ENCODE results near the gene TLX2. TPM values are rescaled to one million over a fixed set of nuclear protein-coding genes. Genes with fewer than 3 reads are reported as not detected.

TLX2 gene
- total and polyA plus RNA-seq, 3 experiments from 2014 or later = 0.37 to 0.60 TPM; not detected in 1

DNA sequence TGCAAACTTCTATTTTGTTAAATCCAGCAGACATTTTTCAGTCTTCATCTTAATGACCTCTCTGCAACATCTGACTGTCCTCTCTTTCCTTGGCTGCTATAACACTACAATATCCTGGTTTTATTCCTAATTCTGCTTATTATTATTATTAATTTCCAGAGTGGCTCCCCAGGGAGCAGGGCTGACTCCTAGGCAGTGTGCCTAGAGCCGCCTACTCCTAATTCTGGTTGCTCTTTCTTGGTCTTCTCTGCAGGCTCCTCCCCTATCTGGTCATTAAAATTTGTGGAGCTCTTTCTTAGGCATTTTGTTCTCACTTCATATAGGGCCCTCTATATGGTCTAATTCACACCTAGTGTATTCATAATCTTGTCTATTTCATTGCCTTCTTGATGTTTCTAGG is 28.7 kb downstream of the TLX2 start:
- peaks cover 29 to 56% of the 10 kb centered on the region in 2 donors for H3K27me3 Mint-ChIP-seq
- Histone ChIP-seq H3K36me3 (ENCODE audit: insufficient read depth, low read length) (no peaks in the 10 kb centered on the region), H3K27ac (ENCODE audit: low read depth, low read length) (no peak overlapping the region), H3K4me1 (ENCODE audit: insufficient read depth, low read length) (no peaks in the 10 kb centered on the region), H3K4me3 (ENCODE audit: low read length) (no peak overlapping the region), H3K9me3 (ENCODE audit: low read length) (no peaks in the 10 kb centered on the region), H3K27me3 (ENCODE audit: insufficient read depth, low read length, poor library complexity, severe bottlenecking) (peaks cover 10% of the 10 kb centered on the region)
- H3K36me3 Mint-ChIP-seq = no peaks in the 10 kb centered on the region
- H3K9me3 Mint-ChIP-seq = no peaks in the 10 kb centered on the region
- CTCF ChIA-PET = no interaction called here
- POLR2A ChIA-PET = no interaction called here
- H3K27ac Mint-ChIP-seq = no peak overlapping the region
- peaks cover 0 to 2% (median under 1%) of the 10 kb centered on the region in 3 donors for H3K4me1 Mint-ChIP-seq
- DNase-seq = no peak
- no peak overlapping the region for H3K4me3 Mint-ChIP-seq

GRCh38 chr2:74544634-74545033 is 30.4 kb downstream of the TLX2 start:
- H3K9me3 Mint-ChIP-seq = no peaks in the 10 kb centered on the region
- ChIA-PET CTCF (interaction anchor here (0.8 to 3.9 kb wide), 4 partner anchors 41 to 63 kb away, joined by 3 to 16 read pairs (median 3); partner anchors contain the start of genes CCDC142 and TTC31), POLR2A (no interaction called here)
- H3K27ac Mint-ChIP-seq = peak overlapping the region in 1 of 8 donors; percentile 1
- Histone ChIP-seq H3K27ac (ENCODE audit: low read depth, low read length) (no peak overlapping the region), H3K4me1 (ENCODE audit: insufficient read depth, low read length) (peaks cover 10% of the 10 kb centered on the region), H3K9me3 (ENCODE audit: low read length) (no peaks in the 10 kb centered on the region), H3K36me3 (ENCODE audit: insufficient read depth, low read length) (no peaks in the 10 kb centered on the region), H3K27me3 (ENCODE audit: insufficient read depth, low read length, poor library complexity, severe bottlenecking) (peaks cover 26% of the 10 kb centered on the region), H3K4me3 (ENCODE audit: low read length) (no peak overlapping the region)
- DNase-seq = no peak
- no peaks in the 10 kb centered on the region for H3K36me3 Mint-ChIP-seq
- peaks cover 33 to 50% of the 10 kb centered on the region in 2 donors for H3K27me3 Mint-ChIP-seq
- H3K4me3 Mint-ChIP-seq = no peak overlapping the region
- peaks cover 3 to 12% (median 7%) of the 10 kb centered on the region in 3 donors for H3K4me1 Mint-ChIP-seq

GRCh38 chr2:74546004-74546403 is 31.8 kb downstream of the TLX2 start:
- Mint-ChIP-seq H3K27ac (no peak overlapping the region), H3K4me1 (peaks cover 3 to 13% (median 7%) of the 10 kb centered on the region in 3 donors), H3K4me3 (no peak overlapping the region), H3K9me3 (no peaks in the 10 kb centered on the region), H3K36me3 (no peaks in the 10 kb centered on the region), H3K27me3 (peaks cover 34 to 56% of the 10 kb centered on the region in 2 donors)
- Histone ChIP-seq H3K9me3 (ENCODE audit: low read length) (no peaks in the 10 kb centered on the region), H3K4me1 (ENCODE audit: insufficient read depth, low read length) (peaks cover 12% of the 10 kb centered on the region), H3K4me3 (ENCODE audit: low read length) (no peak overlapping the region), H3K36me3 (ENCODE audit: insufficient read depth, low read length) (no peaks in the 10 kb centered on the region), H3K27me3 (ENCODE audit: insufficient read depth, low read length, poor library complexity, severe bottlenecking) (peaks cover 31% of the 10 kb centered on the region), H3K27ac (ENCODE audit: low read depth, low read length) (no peak overlapping the region)
- POLR2A ChIA-PET = interaction anchor here (0.6 kb wide), 1 partner anchor 35 kb away, joined by 7 read pairs; no protein-coding TSS in a partner anchor
- DNase-seq = no peak
- CTCF ChIA-PET = interaction anchor here (1.2 to 3.9 kb wide), 3 partner anchors 56 to 296 kb away, joined by 3 to 16 read pairs (median 3); partner anchors contain the start of genes CCDC142 and TTC31

DNA sequence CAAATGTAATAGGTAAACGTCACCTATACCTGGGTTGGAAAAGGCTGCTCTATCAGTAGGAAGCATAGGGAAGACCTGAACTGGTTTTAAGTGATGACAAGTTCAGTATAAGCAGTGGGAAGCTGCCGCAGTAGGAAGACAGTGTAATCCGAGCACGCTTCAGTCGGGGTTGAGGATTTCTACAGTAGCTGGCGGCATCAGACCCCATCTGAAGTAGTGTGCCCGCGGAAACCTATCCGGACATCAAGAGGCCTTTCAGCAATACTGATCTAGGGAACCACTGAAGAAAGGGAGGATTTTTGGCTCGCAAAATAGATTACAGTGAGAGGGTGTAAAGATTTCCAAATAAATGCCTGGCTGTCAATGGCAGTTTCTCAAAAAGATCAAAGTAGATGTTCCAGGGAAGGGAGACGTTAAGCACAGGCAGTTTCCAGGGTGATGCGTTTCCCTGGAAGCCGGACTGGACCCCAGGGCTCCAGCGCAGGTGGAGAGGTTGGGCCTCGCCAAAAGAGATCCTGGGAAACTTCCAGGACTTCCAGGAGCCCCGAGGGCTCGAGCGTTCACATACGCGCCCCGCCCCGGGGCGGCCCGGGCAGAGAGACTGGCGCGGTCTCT is 34.1 kb downstream of the TLX2 start:
- ChIA-PET POLR2A (no interaction called here), CTCF (no interaction called here)
- H3K4me3 Mint-ChIP-seq = peak overlapping the region; percentile 28 to 77 (median 57)
- Histone ChIP-seq H3K4me1 (ENCODE audit: insufficient read depth, low read length) (peaks cover 12% of the 10 kb centered on the region), H3K27ac (ENCODE audit: low read depth, low read length) (no peak overlapping the region), H3K36me3 (ENCODE audit: insufficient read depth, low read length) (no peaks in the 10 kb centered on the region), H3K9me3 (ENCODE audit: low read length) (no peaks in the 10 kb centered on the region), H3K4me3 (ENCODE audit: low read length) (peak overlapping the region; percentile 12), H3K27me3 (ENCODE audit: insufficient read depth, low read length, poor library complexity, severe bottlenecking) (peaks cover 24% of the 10 kb centered on the region)
- DNase-seq = no peak
- peaks cover 6 to 13% (median 7%) of the 10 kb centered on the region in 3 donors for H3K4me1 Mint-ChIP-seq
- H3K9me3 Mint-ChIP-seq = peaks cover 0 to 2% (median 0%) of the 10 kb centered on the region in 5 donors
- peaks cover 37 to 48% of the 10 kb centered on the region in 2 donors for H3K27me3 Mint-ChIP-seq
- no peaks in the 10 kb centered on the region for H3K36me3 Mint-ChIP-seq
- H3K27ac Mint-ChIP-seq = no peak overlapping the region

GRCh38 chr2:74548900-74549826 is 34.9 kb downstream of the TLX2 start:
- Histone ChIP-seq H3K4me1 (ENCODE audit: insufficient read depth, low read length) (peaks cover 12% of the 10 kb centered on the region), H3K27me3 (ENCODE audit: insufficient read depth, low read length, poor library complexity, severe bottlenecking) (peaks cover 24% of the 10 kb centered on the region), H3K9me3 (ENCODE audit: low read length) (no peaks in the 10 kb centered on the region), H3K36me3 (ENCODE audit: insufficient read depth, low read length) (no peaks in the 10 kb centered on the region), H3K27ac (ENCODE audit: low read depth, low read length) (no peak overlapping the region), H3K4me3 (ENCODE audit: low read length) (peak overlapping the region; percentile 32)
- peak overlapping the region in 2 of 8 donors; percentile 12 to 66 for H3K27ac Mint-ChIP-seq
- H3K27me3 Mint-ChIP-seq = peaks cover 35 to 47% of the 10 kb centered on the region in 2 donors
- peaks cover 9 to 16% (median 11%) of the 10 kb centered on the region in 3 donors for H3K4me1 Mint-ChIP-seq
- H3K4me3 Mint-ChIP-seq = peak overlapping the region in 6 of 7 donors; percentile 17 to 66 (median 42)
- ChIA-PET CTCF (no interaction called here), POLR2A (no interaction called here)
- H3K9me3 Mint-ChIP-seq = peaks cover 0 to 2% (median 0%) of the 10 kb centered on the region in 5 donors
- no peak for DNase-seq
- H3K36me3 Mint-ChIP-seq = no peaks in the 10 kb centered on the region

DNA sequence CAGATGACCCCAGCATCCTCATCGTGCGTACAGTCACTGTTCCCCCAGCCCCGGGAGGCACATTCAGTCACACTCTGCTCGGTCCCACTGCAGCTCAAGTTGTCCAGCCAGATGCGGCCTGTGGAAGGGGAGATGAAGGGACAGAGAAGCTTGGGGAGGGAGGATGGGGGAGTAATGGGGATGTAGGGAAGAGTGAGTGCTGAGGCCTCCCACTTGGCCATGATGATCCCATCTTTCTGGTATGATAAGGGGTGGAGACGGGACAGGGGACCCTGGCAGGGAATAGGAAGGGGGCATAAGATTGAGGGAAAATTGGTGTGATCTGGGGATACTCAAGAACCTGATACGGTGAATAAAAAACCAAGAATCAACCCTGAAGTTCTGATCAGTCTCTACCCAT is 36.0 kb downstream of the TLX2 start:
- ChIA-PET POLR2A (no interaction called here), CTCF (no interaction called here)
- Histone ChIP-seq H3K4me1 (ENCODE audit: insufficient read depth, low read length) (peaks cover 13% of the 10 kb centered on the region), H3K9me3 (ENCODE audit: low read length) (no peaks in the 10 kb centered on the region), H3K27me3 (ENCODE audit: insufficient read depth, low read length, poor library complexity, severe bottlenecking) (peaks cover 24% of the 10 kb centered on the region), H3K4me3 (ENCODE audit: low read length) (no peak overlapping the region), H3K27ac (ENCODE audit: low read depth, low read length) (no peak overlapping the region), H3K36me3 (ENCODE audit: insufficient read depth, low read length) (no peaks in the 10 kb centered on the region)
- Mint-ChIP-seq H3K27ac (peak overlapping the region in 2 of 8 donors; percentile 8 to 12), H3K27me3 (peaks cover 32 to 44% of the 10 kb centered on the region in 2 donors), H3K4me3 (peak overlapping the region in 4 of 7 donors; percentile 9 to 61 (median 26)), H3K9me3 (peaks cover 0 to 2% (median 0%) of the 10 kb centered on the region in 5 donors), H3K4me1 (peaks cover 11 to 23% (median 11%) of the 10 kb centered on the region in 3 donors), H3K36me3 (peaks cover 0 to 7% (median 0%) of the 10 kb centered on the region in 3 donors)
- DNase-seq = no peak

GRCh38 chr2:74551530-74551929 is 37.3 kb downstream of the TLX2 start:
- ChIA-PET POLR2A (no interaction called here), CTCF (interaction anchor here (0.7 to 1.5 kb wide), 2 partner anchors 19 to 68 kb away, joined by 3 to 5 read pairs; partner anchors contain the start of genes CCDC142 and TTC31)
- no peak for DNase-seq

More at GRCh38 chr2:74551530-74551929, 37.3 kb downstream of the TLX2 start:
- H3K9me3 ChIP-seq (ENCODE audit: low read length) = no peaks in the 10 kb centered on the region
- Mint-ChIP-seq H3K27ac (no peak overlapping the region), H3K36me3 (peaks cover 0 to 15% (median 0%) of the 10 kb centered on the region in 3 donors), H3K27me3 (peaks cover 31 to 38% of the 10 kb centered on the region in 2 donors), H3K4me3 (peak overlapping the region in 1 of 7 donors; percentile 89), H3K4me1 (peaks cover 11 to 36% (median 17%) of the 10 kb centered on the region in 3 donors), H3K9me3 (peaks cover 0 to 2% (median 0%) of the 10 kb centered on the region in 5 donors)
- H3K4me3 ChIP-seq (ENCODE audit: low read length) = no peak overlapping the region
- no peaks in the 10 kb centered on the region for H3K36me3 ChIP-seq (ENCODE audit: insufficient read depth, low read length)
- H3K4me1 ChIP-seq (ENCODE audit: insufficient read depth, low read length) = peaks cover 20% of the 10 kb centered on the region
- peaks cover 24% of the 10 kb centered on the region for H3K27me3 ChIP-seq (ENCODE audit: insufficient read depth, low read length, poor library complexity, severe bottlenecking)
- no peak overlapping the region for H3K27ac ChIP-seq (ENCODE audit: low read depth, low read length)
